GM20431 (cell line): ENCODE results near the gene NEURL1B.
"Not testable (repeated sequence)": the region's sequence is repeated elsewhere in the genome, so short reads cannot be mapped to it uniquely, and the experiment has no call there.

Experiments
- in situ Hi-C: fragments of 300-500 bp; cut with MseI, MboI; formaldehyde crosslinking; loops from one replicate; pipeline ENCODE4 v1.15.0; 2020; ENCODE audit warnings: low sequenced_read_pairs; ENCODE audit not compliant: unreplicated experiment

The NEURL1B gene

GRCh38 chr5:172670444-172670843 is 29.4 kb downstream of the NEURL1B start:
- in situ Hi-C loops, result no loop called here

GRCh38 chr5:172671091-172671490 is 30.0 kb downstream of the NEURL1B start:
- in situ Hi-C loops, result no loop called here

GRCh38 chr5:172672681-172673080 is 31.6 kb downstream of the NEURL1B start:
- in situ Hi-C loops, result no loop called here

GRCh38 chr5:172674155-172674554 is 33.1 kb downstream of the NEURL1B start:
- in situ Hi-C loops, result no loop called here

GRCh38 chr5:172676914-172677475 is 35.9 kb downstream of the NEURL1B start:
- in situ Hi-C loops, result no loop called here

- in situ Hi-C loops, result not testable (repeated sequence)
These were observed 37.4 kb downstream of the NEURL1B start for GRCh38 chr5:172678362-172678874.

- in situ Hi-C loops, result no loop called here
These were observed 37.8 kb downstream of the NEURL1B start for GRCh38 chr5:172678902-172679301.

- in situ Hi-C loops, result no loop called here
These were observed 38.7 kb downstream of the NEURL1B start for GRCh38 chr5:172679628-172680212.

GRCh38 chr5:172680921-172681320 is 39.9 kb downstream of the NEURL1B start:
- in situ Hi-C loops, result no loop called here

- in situ Hi-C loops, result no loop called here
These were observed 40.4 kb downstream of the NEURL1B start for GRCh38 chr5:172681421-172681820.

GRCh38 chr5:172683264-172683644 is 42.2 kb downstream of the NEURL1B start:
- in situ Hi-C loops, result no loop called here

GRCh38 chr5:172683645-172684471 is 42.8 kb downstream of the NEURL1B start:
- in situ Hi-C loops, result no loop called here

- in situ Hi-C loops, result no loop called here
These were observed 44.0 kb downstream of the NEURL1B start for GRCh38 chr5:172685091-172685490.

- in situ Hi-C loops, result no loop called here
These were observed 45.0 kb downstream of the NEURL1B start for GRCh38 chr5:172686111-172686510.

GRCh38 chr5:172686539-172687390 is 45.7 kb downstream of the NEURL1B start:
- in situ Hi-C loops, result no loop called here

GRCh38 chr5:172687940-172688339 is 46.9 kb downstream of the NEURL1B start:
- in situ Hi-C loops, result no loop called here

- in situ Hi-C loops, result no loop called here
These were observed 47.5 kb downstream of the NEURL1B start for GRCh38 chr5:172688349-172689217.

- in situ Hi-C loops, result no loop called here
These were observed 48.1 kb downstream of the NEURL1B start for GRCh38 chr5:172689218-172689572.

GRCh38 chr5:172689801-172690200 is 48.7 kb downstream of the NEURL1B start:
- in situ Hi-C loops, result no loop called here
